ENCODE data around the gene KCNT2. TPM values are rescaled to one million over a fixed set of nuclear protein-coding genes. Genes with fewer than 3 reads are reported as not detected.

Gene KCNT2
- total RNA-seq, 1 experiment from 2014 or later, result not detected

- no TSS peak for BruUV-seq (replicated peaks)
- DNase-seq (ENCODE audit: low read depth, low spot score), result peak; percentile 72
- no peak overlapping the region for H3K27ac ChIP-seq (ENCODE audit: low read depth, low read length)
- no peaks in the 10 kb centered on the region for H4K20me1 ChIP-seq (ENCODE audit: insufficient read depth)
- no peaks in the 10 kb centered on the region for H3K27me3 ChIP-seq (ENCODE audit: insufficient read depth, low read length)
- peak overlapping the region; percentile 61 for H3K4me2 ChIP-seq (ENCODE audit: low read length)
- intact Hi-C loops (cut with micrococcal nuclease), result no loop called here
- no peaks in the 10 kb centered on the region for H3K9me2 ChIP-seq (ENCODE audit: insufficient read depth)
- no peak overlapping the region for H3K4me3 ChIP-seq (replicated peaks in 1 of 2; ENCODE audit: low read depth in 1 of 2, low read length in 2 of 2)
- H3K79me2 ChIP-seq (ENCODE audit: insufficient read depth, low read length), result no peaks in the 10 kb centered on the region
- ChIA-PET POLR2A (no interaction called here), CTCF (interaction anchor here (1.3 kb wide), 1 partner anchor 10 kb away, joined by 3 read pairs; no protein-coding TSS in a partner anchor), RAD21 (ENCODE audit: low non-redundant PET in 1 of 2, low total read pairs in 2 of 2, uncharacterized antibody in 2 of 2, unreplicated experiment in 2 of 2) (no interaction called here)
- peaks cover 10 to 22% of the 10 kb centered on the region in 2 experiments; a peak in 3 of 4 replicates for H3K4me1 ChIP-seq (ENCODE audit: control insufficient read depth in 1 of 2, insufficient read depth in 2 of 2, low read length in 2 of 2)
- H2AFZ ChIP-seq (ENCODE audit: low read depth, low read length, poor library complexity, severe bottlenecking), result peak overlapping the region; percentile 29
- no peaks in the 10 kb centered on the region for H3K9me3 ChIP-seq (ENCODE audit: control insufficient read depth in 1 of 2, insufficient read depth in 1 of 2, low read depth in 1 of 2, low read length in 2 of 2)
- peak; percentile 80 for TF ChIP-seq MAX (IDR thresholded peaks at IDR 0.05)
- TF ChIP-seq ZNF274 (IDR thresholded peaks at IDR 0.05; ENCODE audit: low read depth, low read length), result no peak
- peak; percentile 68 for TF ChIP-seq SRF (IDR thresholded peaks at IDR 0.05; ENCODE audit: low read depth)
- TF ChIP-seq CEBPB (IDR thresholded peaks at IDR 0.05; ENCODE audit: low read depth), result peak; percentile 84
- TF ChIP-seq SP1 (IDR thresholded peaks at IDR 0.05; ENCODE audit: low read depth), result peak; percentile 77
- peak; percentile 76; the same call in 1 of the 2 replicates for TF ChIP-seq CBX3 (IDR thresholded peaks at IDR 0.05; ENCODE audit: low read depth)
- no peak for TF ChIP-seq EZH2phosphoT487 (IDR thresholded peaks at IDR 0.05; ENCODE audit: borderline replicate concordance)
- 0 out of 2 replicates have a peak, but pooled peaks have one; percentile 36 for TF ChIP-seq ATF3 (IDR thresholded peaks at IDR 0.05)
- TF ChIP-seq SIN3A (IDR thresholded peaks at IDR 0.05; ENCODE audit: low read depth), result peak; percentile 42; the same call in 1 of the 2 replicates
- TF ChIP-seq JUND (IDR thresholded peaks at IDR 0.05), result peak; percentile 86
- no peak for TF ChIP-seq ZFX (IDR thresholded peaks at IDR 0.05)
- TF ChIP-seq FOSL1 (IDR thresholded peaks at IDR 0.05; ENCODE audit: low read depth), result peak; percentile 80
- TF ChIP-seq TCF7L2 (IDR thresholded peaks at IDR 0.05; ENCODE audit: borderline replicate concordance, extremely low read depth, insufficient read depth, insufficient read length), result peak; percentile 24
- peak; percentile 78 for ATAC-seq
- H3K9ac ChIP-seq (ENCODE audit: low read length), result no peak overlapping the region
- H3K36me3 ChIP-seq (ENCODE audit: control insufficient read depth in 1 of 2, insufficient read depth in 2 of 2, low read length in 2 of 2), result no peaks in the 10 kb centered on the region
Measured at GRCh38 chr1:196180847-196181593, 427.2 kb downstream of the KCNT2 start.

All from HCT116 (cell line).